ENCODE results near the gene SLC3A2.

Gene SLC3A2

DNA sequence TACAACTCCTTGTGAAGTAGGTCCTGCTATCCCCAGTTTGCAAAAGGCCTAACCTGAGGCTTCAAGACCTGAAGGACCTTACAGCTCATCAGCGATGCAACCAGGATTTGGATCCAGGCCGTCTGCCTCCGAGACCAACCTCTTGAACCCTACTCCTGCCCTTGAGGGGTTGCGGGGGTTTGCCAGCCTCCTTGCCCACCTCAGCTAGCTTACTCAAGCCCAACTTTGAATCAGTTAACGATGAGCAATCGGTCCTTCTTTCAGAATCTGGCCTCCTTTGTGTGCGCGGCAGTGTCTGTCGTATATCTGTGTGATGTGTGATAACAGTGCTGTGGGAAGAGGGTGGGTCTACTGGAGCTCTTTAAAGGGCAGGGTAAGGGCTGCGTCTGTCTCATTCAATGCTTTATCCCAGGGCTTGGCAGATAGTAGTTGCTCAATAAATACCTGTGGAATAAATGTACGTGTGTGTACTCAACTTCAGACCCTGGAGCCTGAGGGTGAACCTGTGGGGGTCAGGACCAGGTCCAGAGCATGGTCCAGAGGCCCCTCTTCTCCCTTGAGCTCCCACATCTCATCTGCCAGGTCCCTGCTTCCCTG, 37.3 kb downstream of the SLC3A2 start:
- no peak overlapping the region for H2AFZ ChIP-seq (ENCODE audit: low read depth)
- no peaks in the 10 kb centered on the region; the same call in 1 of the 2 replicates for H3K27me3 ChIP-seq (ENCODE audit: insufficient read depth, low read depth)
- H3K4me1 ChIP-seq (ENCODE audit: low read depth, poor library complexity, severe bottlenecking) = no peaks in the 10 kb centered on the region
- H3K4me3 ChIP-seq (IDR thresholded peaks at IDR 0.05; ENCODE audit: insufficient read depth, low read depth, low read length) = no peak overlapping the region
- H3K36me3 ChIP-seq (ENCODE audit: insufficient read depth) = no peaks in the 10 kb centered on the region
- H3K4me2 ChIP-seq = no peak overlapping the region
- H4K20me1 ChIP-seq (ENCODE audit: insufficient read depth) = no peaks in the 10 kb centered on the region
- no peak overlapping the region for H3K27ac ChIP-seq
- no peaks in the 10 kb centered on the region for H3K79me2 ChIP-seq (ENCODE audit: insufficient read depth, low read depth)
- H3K9ac ChIP-seq = no peak overlapping the region
- TF ChIP-seq CTCF (conservative IDR thresholded peaks at IDR 0.05; ENCODE audit: low read depth, low read length) = no peak

GRCh38 chr11:62918531-62918930, 37.8 kb downstream of the SLC3A2 start:
- no peaks in the 10 kb centered on the region for H3K4me1 ChIP-seq (ENCODE audit: low read depth, poor library complexity, severe bottlenecking)
- H3K27me3 ChIP-seq (ENCODE audit: insufficient read depth, low read depth) = no peaks in the 10 kb centered on the region; the same call in 1 of the 2 replicates
- H3K9ac ChIP-seq = no peak overlapping the region
- H3K4me3 ChIP-seq (IDR thresholded peaks at IDR 0.05; ENCODE audit: insufficient read depth, low read depth, low read length) = no peak overlapping the region
- H3K79me2 ChIP-seq (ENCODE audit: insufficient read depth, low read depth) = no peaks in the 10 kb centered on the region
- no peak overlapping the region for H2AFZ ChIP-seq (ENCODE audit: low read depth)
- H3K4me2 ChIP-seq = no peak overlapping the region
- TF ChIP-seq CTCF (conservative IDR thresholded peaks at IDR 0.05; ENCODE audit: low read depth, low read length) = no peak
- no peaks in the 10 kb centered on the region for H3K36me3 ChIP-seq (ENCODE audit: insufficient read depth)
- no peaks in the 10 kb centered on the region for H4K20me1 ChIP-seq (ENCODE audit: insufficient read depth)
- no peak overlapping the region for H3K27ac ChIP-seq

- Histone ChIP-seq H3K79me2 (ENCODE audit: insufficient read depth, low read depth) (no peaks in the 10 kb centered on the region), H3K27me3 (ENCODE audit: insufficient read depth, low read depth) (no peaks in the 10 kb centered on the region; the same call in 1 of the 2 replicates), H2AFZ (ENCODE audit: low read depth) (no peak overlapping the region), H3K9ac (no peak overlapping the region), H3K4me1 (ENCODE audit: low read depth, poor library complexity, severe bottlenecking) (no peaks in the 10 kb centered on the region), H3K36me3 (ENCODE audit: insufficient read depth) (no peaks in the 10 kb centered on the region), H3K4me2 (no peak overlapping the region), H4K20me1 (ENCODE audit: insufficient read depth) (no peaks in the 10 kb centered on the region), H3K4me3 (IDR thresholded peaks at IDR 0.05; ENCODE audit: insufficient read depth, low read depth, low read length) (no peak overlapping the region), H3K27ac (no peak overlapping the region)
- no peak for TF ChIP-seq CTCF (conservative IDR thresholded peaks at IDR 0.05; ENCODE audit: low read depth, low read length)
Observed at GRCh38 chr11:62919476-62919875, 38.8 kb downstream of the SLC3A2 start.

DNA sequence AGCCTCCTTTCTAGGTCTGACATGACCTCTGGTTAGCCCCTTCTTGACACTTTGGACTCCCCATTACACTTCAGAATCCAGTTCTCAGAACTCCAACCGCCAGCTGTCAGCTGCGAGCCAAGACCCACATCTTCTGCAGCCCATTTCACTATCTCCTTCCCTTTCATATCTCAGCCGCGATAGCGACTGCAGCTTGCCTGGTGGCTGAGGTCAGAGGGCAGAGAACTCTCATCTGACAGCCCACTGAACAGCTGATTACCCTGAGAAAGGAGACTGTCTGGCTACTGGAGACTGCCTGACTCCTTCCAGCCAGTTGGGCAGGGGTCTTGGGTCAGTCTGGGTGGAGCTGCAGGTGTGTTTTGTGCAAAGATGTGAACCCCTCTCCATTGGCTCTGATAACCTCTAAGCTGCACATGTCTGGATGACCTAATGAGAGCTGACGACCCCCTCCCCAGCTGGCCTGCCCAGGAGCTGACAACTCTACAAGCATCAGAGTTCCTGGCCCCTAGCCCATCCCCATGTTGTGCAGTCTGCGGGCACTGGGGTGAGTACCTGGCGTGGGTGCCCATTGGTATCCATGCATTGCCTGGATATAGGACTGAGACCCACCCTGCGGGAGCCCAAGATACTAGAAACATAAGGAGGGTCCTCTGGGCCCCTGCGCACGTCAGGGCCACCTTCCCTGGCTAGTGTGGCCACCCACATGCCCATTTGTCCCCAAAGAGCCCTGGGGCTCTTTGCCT, 39.4 kb downstream of the SLC3A2 start:
- Histone ChIP-seq H3K79me2 (ENCODE audit: insufficient read depth, low read depth) (no peaks in the 10 kb centered on the region), H3K4me2 (no peak overlapping the region), H3K27ac (no peak overlapping the region), H3K4me3 (IDR thresholded peaks at IDR 0.05; ENCODE audit: insufficient read depth, low read depth, low read length) (no peak overlapping the region), H2AFZ (ENCODE audit: low read depth) (no peak overlapping the region), H3K36me3 (ENCODE audit: insufficient read depth) (no peaks in the 10 kb centered on the region), H3K27me3 (ENCODE audit: insufficient read depth, low read depth) (no peaks in the 10 kb centered on the region; the same call in 1 of the 2 replicates), H3K9ac (no peak overlapping the region), H4K20me1 (ENCODE audit: insufficient read depth) (no peaks in the 10 kb centered on the region), H3K4me1 (ENCODE audit: low read depth, poor library complexity, severe bottlenecking) (no peaks in the 10 kb centered on the region)
- TF ChIP-seq CTCF (conservative IDR thresholded peaks at IDR 0.05; ENCODE audit: low read depth, low read length) = no peak
